GM13977 (cell line): ENCODE results near the gene MPST.

ENCODE experiments used
- DNase-seq: peaks from one replicate; pipeline ENCODE4 v3.0.0; 2012; ENCODE audit warnings: low spot score
- CTCF ChIP-seq: IDR thresholded peaks from 2 replicates; pipeline ENCODE4 v1.5.1; 2012; ENCODE audit warnings: mild to moderate bottlenecking, control low read depth; ENCODE audit not compliant: insufficient read depth; ENCODE audit errors: extremely low read depth, missing control alignments
- in situ Hi-C: fragments of 300-500 bp; cut with MboI; formaldehyde crosslinking; loops from one replicate; pipeline ENCODE4 v1.12.0; 2022; ENCODE audit warnings: low sequenced_read_pairs, low pct_unique_long_range_greater_than_20kb, mixed read lengths, inconsistent platforms; ENCODE audit not compliant: unreplicated experiment

MPST gene

DNA sequence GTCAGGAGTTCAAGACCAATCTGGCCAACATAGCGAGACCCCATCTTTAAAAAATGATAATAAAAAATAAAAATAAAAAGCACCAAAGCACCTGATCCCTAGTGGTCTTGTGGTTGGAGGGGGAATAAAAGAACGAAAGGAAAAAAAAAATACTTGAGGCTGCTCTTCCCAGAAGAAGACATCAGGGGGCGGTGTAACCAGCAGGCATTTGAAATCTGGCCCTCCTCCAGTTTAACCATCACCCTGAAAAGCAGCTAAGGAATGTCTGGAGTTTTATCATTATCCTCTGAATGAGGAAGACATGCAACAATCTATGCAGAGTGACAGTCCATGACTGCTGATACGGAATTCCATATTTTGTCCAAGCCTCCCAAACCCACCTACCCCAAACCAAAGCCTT, 26.4 kb downstream of the MPST start:
- TF ChIP-seq CTCF, result peak; percentile 54
- in situ Hi-C loops, result no loop called here
- DNase-seq, result no peak

GRCh38 chr22:37046589-37046988, 27.0 kb downstream of the MPST start:
- in situ Hi-C loops, result no loop called here
- no peak for DNase-seq
- no peak for TF ChIP-seq CTCF

- no peak for DNase-seq
- in situ Hi-C loops, result no loop called here
- TF ChIP-seq CTCF, result no peak
Observed at GRCh38 chr22:37047006-37047405, 27.5 kb downstream of the MPST start.

DNA sequence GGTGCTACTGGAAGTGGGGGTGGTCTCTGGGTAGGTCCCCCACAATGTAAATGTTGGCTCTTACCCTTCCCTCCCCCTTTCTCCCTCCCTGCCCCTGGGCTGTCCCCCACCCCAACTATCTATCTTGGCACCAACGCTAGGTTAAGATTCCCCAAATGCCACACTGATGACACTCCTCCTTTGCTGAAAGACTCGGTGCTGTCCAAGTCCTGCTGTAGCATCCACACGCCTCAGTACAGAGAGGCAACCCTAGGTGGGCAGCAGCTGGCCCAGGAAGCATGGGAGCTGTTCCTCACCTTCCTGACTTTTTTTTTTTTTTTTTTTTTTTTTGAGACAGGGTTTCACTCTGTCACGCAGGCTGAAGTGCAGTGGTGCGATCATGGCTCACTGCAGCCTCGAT, 28.6 kb downstream of the MPST start:
- TF ChIP-seq CTCF, result no peak
- in situ Hi-C loops, result no loop called here
- no peak for DNase-seq

DNA sequence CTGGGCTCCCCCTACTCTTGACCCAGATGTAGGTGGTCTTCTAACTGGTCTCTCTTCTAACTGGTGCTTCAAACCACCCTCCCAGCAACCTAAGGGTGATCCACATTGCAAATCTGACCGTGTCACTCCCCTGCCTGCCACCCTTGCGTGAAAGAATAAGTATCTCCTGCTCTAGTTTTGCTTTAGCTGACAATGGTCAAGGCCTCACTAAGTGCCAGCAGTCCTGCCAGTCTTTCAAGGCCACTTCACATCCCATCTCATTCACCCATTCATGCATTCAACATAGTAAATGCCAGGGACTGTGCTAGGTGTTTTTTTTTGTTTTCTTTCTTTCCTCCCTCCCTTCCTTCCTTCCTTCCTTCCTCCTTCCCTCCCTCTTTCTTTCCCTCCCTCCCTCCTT, 29.7 kb downstream of the MPST start:
- in situ Hi-C loops, result no loop called here
- DNase-seq, result no peak
- TF ChIP-seq CTCF, result no peak

- in situ Hi-C loops, result no loop called here
Observed at GRCh38 chr22:37050913-37051312, 31.4 kb downstream of the MPST start.

More at GRCh38 chr22:37050913-37051312, 31.4 kb downstream of the MPST start:
- no peak for TF ChIP-seq CTCF
- DNase-seq, result no peak
